Activated CD8-positive, alpha-beta memory T cell treated with anti-CD3 and anti-CD28 coated beads, Interleukin-2, amount 50 U/mL, for 1 hour (primary cell): ENCODE data around the gene FAM200A.
A peak's percentile ranks its signal among the peaks of the same experiment; 100 is the strongest.
"Not testable (repeated sequence)": the region's sequence is repeated elsewhere in the genome, so short reads cannot be mapped to it uniquely, and the experiment has no call there.

Experiments used
- DNase-seq: peaks from one replicate; pipeline ENCODE4 v3.0.0-alpha.2; 2020; ENCODE audit errors: extremely low read depth

FAM200A gene

GRCh38 chr7:99559175-99559915 lies 7.4 kb upstream of the FAM200A start:
- DNase-seq = no peak

- DNase-seq = peak; percentile 80
Observed at GRCh38 chr7:99558306-99559174, 6.6 kb upstream of the FAM200A start, which contains the start of gene ZNF655. ZNF655 (plus strand) TSS chr7:99558642; CDS start chr7:99560560, 1,918 bp downstream.

- no peak for DNase-seq
Observed at GRCh38 chr7:99557940-99558305, 6.0 kb upstream of the FAM200A start.

DNA sequence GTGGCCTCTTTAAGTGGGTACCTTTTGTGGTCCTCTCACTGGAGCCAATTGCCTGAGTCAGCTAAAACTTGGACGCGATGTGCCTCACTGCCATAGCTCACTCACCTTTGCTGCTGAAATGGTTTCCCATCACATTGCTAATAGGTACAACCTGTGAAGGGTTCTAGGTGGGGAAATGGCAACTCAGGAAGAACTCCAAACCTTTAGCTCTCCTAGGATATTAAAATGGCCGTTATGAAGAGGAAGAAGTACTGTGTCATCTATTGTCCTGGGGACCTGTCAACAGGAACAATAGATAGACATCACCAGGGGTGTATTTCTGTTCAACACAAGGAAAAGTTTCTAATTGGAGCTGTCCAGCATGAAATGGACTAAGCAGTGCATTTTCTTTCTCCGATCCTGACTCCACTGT lies 5.3 kb upstream of the FAM200A start:
- no peak for DNase-seq

DNA sequence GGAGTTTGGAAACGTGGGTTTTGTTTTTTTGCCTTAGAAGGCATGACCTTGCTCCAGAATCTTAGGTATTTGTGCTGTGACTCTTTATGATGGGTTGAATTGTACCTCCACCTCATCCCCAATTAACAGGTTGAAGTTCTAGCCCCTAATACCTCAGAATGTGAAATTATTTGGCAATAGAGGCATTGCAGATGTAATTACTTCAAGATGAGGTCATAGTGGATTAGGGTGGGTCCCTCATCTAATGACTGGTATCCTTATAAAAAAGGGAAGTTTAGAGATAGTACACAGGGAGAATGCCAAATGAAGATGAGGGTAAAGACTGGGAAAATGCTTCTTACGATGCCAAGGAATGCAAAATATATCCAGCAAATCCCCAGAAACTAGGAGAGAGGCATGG lies 3.0 kb upstream of the FAM200A start:
- DNase-seq = no peak

DNA sequence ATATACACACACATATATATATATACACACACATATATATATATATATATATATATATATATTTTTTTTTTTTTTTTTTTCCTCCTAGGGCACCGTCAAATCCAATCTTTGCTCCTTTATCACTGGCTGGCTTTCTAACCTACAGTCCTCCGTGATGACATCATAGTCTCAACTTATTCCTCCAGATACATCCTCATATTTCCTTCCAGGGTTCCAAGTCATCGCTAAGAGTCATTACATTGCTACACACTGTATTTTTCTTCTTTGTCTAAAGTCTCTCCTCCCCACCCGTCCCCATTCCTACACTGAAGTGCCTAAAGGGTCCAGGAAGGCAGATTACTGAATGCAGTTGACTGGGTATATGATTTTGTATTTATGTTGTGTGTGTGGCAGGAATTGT lies 1.1 kb upstream of the FAM200A start:
- no peak for DNase-seq

- DNase-seq = no peak
Observed at GRCh38 chr7:99551334-99551733, 580 bp downstream of the FAM200A start.

GRCh38 chr7:99549545-99549944 lies 2.4 kb downstream of the FAM200A start:
- DNase-seq = not testable (repeated sequence)

DNA sequence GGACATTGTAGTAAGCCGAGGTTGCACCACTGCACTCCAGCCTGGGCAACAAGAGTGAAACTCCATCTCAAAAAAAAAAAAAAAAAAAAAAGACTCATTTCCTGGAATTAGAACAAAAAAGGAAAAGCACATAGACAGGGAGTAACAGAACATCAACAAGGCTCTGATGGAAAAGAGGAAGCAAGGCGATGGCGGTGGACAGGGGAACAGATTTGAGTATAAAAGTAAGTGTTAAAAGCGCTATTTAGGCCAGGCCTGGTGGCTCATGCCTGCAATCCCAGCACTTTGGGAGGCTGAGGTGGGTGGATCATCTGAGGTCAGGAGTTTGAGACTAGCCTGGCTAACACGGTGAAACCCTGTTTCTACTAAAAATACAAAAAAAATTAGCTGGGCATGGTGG lies 6.6 kb downstream of the FAM200A start:
- not testable (repeated sequence) for DNase-seq

DNA sequence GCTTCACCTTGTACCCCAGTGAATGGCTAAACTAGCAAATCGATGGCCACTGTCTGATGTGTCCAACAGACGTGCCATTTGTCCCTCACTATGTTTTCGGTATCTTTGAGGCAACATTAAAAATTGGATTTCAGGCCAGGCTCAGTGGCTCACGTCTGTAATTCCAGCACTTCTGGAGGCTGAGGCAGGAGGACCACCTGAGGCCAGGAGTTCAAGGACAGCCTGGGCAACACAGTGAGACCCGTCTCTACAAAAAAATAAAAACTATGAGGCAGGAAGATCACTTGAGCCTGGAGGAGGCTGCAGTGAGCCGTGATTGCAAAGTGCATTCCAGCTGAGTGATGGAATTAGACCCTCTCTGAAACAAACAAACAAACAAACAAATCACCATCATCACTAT lies 8.0 kb downstream of the FAM200A start:
- no peak for DNase-seq

GRCh38 chr7:99543081-99543671 lies 8.7 kb downstream of the FAM200A start:
- DNase-seq = no peak

DNA sequence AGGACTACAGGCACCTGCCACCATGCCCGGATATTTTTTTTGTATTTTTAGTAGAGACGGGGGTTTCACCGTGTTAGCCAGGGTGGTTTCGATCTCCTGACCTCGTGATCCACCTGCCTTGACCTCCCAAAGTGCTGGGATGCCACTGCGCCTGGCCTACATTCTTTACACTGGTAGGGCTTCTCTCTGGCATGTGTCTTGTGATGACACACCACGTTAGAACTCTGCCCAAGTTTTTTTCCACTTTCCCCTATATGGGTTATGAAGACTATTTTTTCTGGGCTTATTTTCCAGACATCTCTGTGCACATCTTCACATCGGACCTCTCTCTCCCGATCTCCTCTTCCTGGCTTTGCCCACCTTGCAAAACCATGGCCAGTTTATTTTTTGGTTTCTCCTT lies 10.7 kb downstream of the FAM200A start:
- DNase-seq = no peak

- DNase-seq = no peak
Observed at GRCh38 chr7:99540542-99540941, 11.4 kb downstream of the FAM200A start.

DNA sequence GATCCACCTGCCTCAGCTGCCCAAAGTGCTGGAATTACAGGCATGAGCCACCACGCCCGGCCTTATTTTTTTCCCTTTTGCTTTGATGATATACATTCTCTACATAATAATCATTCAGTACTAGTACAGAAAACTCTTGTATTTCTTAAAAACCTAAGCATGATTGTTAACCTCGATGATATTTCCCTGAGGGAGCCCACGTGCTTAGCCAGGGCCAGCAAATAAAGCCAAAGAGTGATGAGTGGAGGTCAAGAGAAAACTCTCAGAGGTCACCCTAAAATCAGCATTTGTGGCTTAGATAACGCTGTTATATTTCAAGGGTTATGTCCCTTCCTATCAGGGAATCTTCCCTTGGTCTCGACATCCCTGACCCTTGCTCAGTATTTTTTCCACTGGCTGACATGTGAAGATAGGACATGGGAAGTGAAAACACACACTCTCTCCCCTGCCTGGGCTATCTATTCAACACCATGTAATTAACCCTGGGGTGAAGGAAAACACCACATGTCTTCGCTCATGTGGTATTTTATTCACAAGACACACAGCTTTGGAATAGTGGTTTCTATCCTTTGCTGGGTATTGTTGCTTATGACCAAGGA lies 12.6 kb downstream of the FAM200A start:
- DNase-seq = no peak

GRCh38 chr7:99535667-99536066 lies 16.2 kb downstream of the FAM200A start:
- DNase-seq = no peak

DNA sequence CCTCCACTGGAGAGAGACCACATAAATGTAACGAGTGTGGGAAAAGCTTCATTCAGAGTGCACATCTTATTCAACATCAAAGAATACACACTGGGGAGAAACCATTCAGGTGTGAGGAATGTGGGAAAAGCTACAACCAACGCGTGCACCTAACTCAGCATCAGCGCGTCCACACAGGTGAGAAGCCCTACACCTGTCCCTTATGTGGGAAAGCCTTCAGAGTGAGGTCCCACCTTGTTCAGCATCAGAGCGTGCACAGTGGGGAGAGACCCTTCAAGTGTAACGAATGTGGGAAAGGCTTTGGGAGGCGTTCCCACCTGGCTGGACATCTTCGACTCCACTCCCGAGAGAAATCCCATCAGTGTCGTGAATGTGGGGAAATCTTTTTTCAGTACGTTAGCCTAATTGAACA lies 20.6 kb downstream of the FAM200A start:
- no peak for DNase-seq

DNA sequence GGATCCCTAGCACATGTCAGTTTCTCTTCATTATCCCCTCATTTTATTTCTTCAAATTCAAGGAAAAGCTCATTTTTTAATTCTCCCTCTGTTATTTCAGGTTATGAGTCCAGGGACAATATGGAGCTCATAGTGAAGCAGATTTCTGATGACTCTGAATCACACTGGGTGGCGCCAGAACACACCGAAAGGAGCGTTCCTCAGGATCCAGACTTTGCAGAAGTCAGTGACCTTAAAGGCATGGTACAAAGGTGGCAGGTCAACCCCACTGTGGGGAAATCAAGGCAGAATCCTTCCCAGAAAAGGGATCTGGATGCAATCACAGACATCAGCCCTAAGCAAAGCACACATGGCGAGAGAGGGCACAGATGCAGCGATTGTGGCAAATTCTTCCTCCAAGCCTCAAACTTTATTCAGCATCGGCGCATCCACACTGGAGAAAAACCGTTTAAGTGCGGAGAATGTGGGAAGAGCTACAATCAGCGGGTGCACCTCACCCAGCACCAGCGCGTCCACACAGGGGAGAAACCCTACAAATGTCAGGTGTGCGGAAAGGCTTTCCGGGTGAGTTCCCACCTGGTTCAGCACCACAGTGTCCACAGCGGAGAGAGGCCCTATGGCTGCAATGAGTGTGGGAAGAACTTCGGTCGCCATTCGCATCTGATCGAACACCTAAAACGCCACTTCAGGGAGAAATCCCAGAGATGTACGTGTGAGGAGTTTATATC lies 26.0 kb downstream of the FAM200A start:
- no peak for DNase-seq

- no peak for DNase-seq
Observed at GRCh38 chr7:99521399-99521798, 30.5 kb downstream of the FAM200A start.

- no peak for DNase-seq
Observed at GRCh38 chr7:99514050-99514449, 37.9 kb downstream of the FAM200A start.

DNA sequence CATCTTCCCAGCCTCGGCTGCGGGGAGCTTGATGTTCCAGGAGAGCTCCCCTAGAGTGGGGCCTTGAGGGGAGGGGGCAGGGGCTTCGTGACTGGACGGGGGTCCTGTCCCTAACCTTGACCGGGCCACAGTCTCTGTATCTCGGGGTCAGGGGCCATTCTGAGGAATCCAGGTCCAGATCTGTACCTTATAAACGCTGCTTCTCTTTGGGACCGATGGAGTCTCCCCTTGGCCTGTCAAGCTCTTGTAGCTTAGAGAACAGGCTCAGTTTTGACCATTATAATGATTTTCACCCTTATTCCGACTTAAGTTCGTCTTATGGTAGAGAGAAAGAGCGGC lies 46.6 kb downstream of the FAM200A start:
- DNase-seq = no peak

- DNase-seq = peak; percentile 88
Observed at GRCh38 chr7:99504603-99505323, 47.2 kb downstream of the FAM200A start, which contains the start of gene ZKSCAN5. ZKSCAN5 (plus strand) TSS chr7:99504662; CDS start chr7:99506045, 1,383 bp downstream.
